ENCODE measurements around the gene MZT2A. TPM values are rescaled to one million over a fixed set of nuclear protein-coding genes. Genes with fewer than 3 reads are reported as not detected.
"Not testable (repeated sequence)": the region's sequence is repeated elsewhere in the genome, so short reads cannot be mapped to it uniquely, and the experiment has no call there.

MZT2A gene
- 529 TPM for polyA plus RNA-seq (2012; ENCODE audit: insufficient read length, low read depth)

GRCh38 chr2:131492015-131492417 is at the start of gene MZT2A:
TSS of gene MZT2A (minus strand) at chr2:131492397. CDS start at chr2:131492376, 21 bp downstream.
- TF ChIP-seq FOXP2 (optimal IDR thresholded peaks at IDR 0.05; ENCODE audit: borderline replicate concordance, extremely low read depth, extremely low read length, insufficient read depth); POLR2AphosphoS5 (IDR thresholded peaks at IDR 0.05; ENCODE audit: low read depth, low read length); TAF1 (IDR thresholded peaks at IDR 0.05; ENCODE audit: borderline replicate concordance, insufficient read depth, low read length): not testable (repeated sequence)

- TF ChIP-seq TAF1 (IDR thresholded peaks at IDR 0.05; ENCODE audit: borderline replicate concordance, insufficient read depth, low read length) (no peak), FOXP2 (optimal IDR thresholded peaks at IDR 0.05; ENCODE audit: borderline replicate concordance, extremely low read depth, extremely low read length, insufficient read depth) (no peak), POLR2AphosphoS5 (IDR thresholded peaks at IDR 0.05; ENCODE audit: low read depth, low read length) (no peak), SIN3A (IDR thresholded peaks at IDR 0.05; ENCODE audit: borderline replicate concordance, insufficient read depth, low read length) (no peak), REST (IDR thresholded peaks at IDR 0.05; ENCODE audit: insufficient read depth in 1 of 2, low read depth in 2 of 2, low read length in 2 of 2) (no peak)
These were observed 43.3 kb upstream of the MZT2A start for GRCh38 chr2:131535526-131535925.

GRCh38 chr2:131527131-131528001 is 35.2 kb upstream of the MZT2A start, which contains the start of gene CCDC74A:
TSS of gene CCDC74A (plus strand) at chr2:131527888. CDS start at chr2:131527971, 83 bp downstream.
- TF ChIP-seq TAF1 (IDR thresholded peaks at IDR 0.05; ENCODE audit: borderline replicate concordance, insufficient read depth, low read length); SIN3A (IDR thresholded peaks at IDR 0.05; ENCODE audit: borderline replicate concordance, insufficient read depth, low read length); REST (IDR thresholded peaks at IDR 0.05; ENCODE audit: insufficient read depth in 1 of 2, low read depth in 2 of 2, low read length in 2 of 2): not testable (repeated sequence)

GRCh38 chr2:131521961-131522781 is 30.0 kb upstream of the MZT2A start:
- TF ChIP-seq SIN3A (IDR thresholded peaks at IDR 0.05; ENCODE audit: borderline replicate concordance, insufficient read depth, low read length) = no peak
- no peak for TF ChIP-seq TAF1 (IDR thresholded peaks at IDR 0.05; ENCODE audit: borderline replicate concordance, insufficient read depth, low read length)
- TF ChIP-seq REST (IDR thresholded peaks at IDR 0.05; ENCODE audit: insufficient read depth in 1 of 2, low read depth in 2 of 2, low read length in 2 of 2) = no peak
- no peak for TF ChIP-seq FOXP2 (optimal IDR thresholded peaks at IDR 0.05; ENCODE audit: borderline replicate concordance, extremely low read depth, extremely low read length, insufficient read depth)
- no peak for TF ChIP-seq POLR2AphosphoS5 (IDR thresholded peaks at IDR 0.05; ENCODE audit: low read depth, low read length)

GRCh38 chr2:131520526-131520925 is 28.3 kb upstream of the MZT2A start:
- TF ChIP-seq SIN3A (IDR thresholded peaks at IDR 0.05; ENCODE audit: borderline replicate concordance, insufficient read depth, low read length) = no peak
- TF ChIP-seq REST (IDR thresholded peaks at IDR 0.05; ENCODE audit: insufficient read depth in 1 of 2, low read depth in 2 of 2, low read length in 2 of 2) = no peak
- no peak for TF ChIP-seq TAF1 (IDR thresholded peaks at IDR 0.05; ENCODE audit: borderline replicate concordance, insufficient read depth, low read length)
- no peak for TF ChIP-seq POLR2AphosphoS5 (IDR thresholded peaks at IDR 0.05; ENCODE audit: low read depth, low read length)
- TF ChIP-seq FOXP2 (optimal IDR thresholded peaks at IDR 0.05; ENCODE audit: borderline replicate concordance, extremely low read depth, extremely low read length, insufficient read depth) = no peak

Measured in PFSK-1 (cell line).